CD14-positive monocyte (primary cell): Measurements from ENCODE around the gene LBR. TPM values are rescaled to one million over a fixed set of nuclear protein-coding genes. Genes with fewer than 3 reads are reported as not detected.

Experiments used
- DNase-seq, 3 donors: peaks; one replicate each; pipeline ENCODE4 v3.0.0-alpha.2; 2011 to 2022
- H2AFZ ChIP-seq: 2 replicates; pipeline ENCODE4 v1.6.0; 2012; ENCODE audit warnings: mild to moderate bottlenecking, low read depth, low read length, inconsistent platforms; ENCODE audit not compliant: insufficient read depth, poor library complexity, severe bottlenecking
- H3K27ac ChIP-seq, 2 donors: 1 replicate in 1 of 2; 2 replicates in 1 of 2; pipeline ENCODE4 v1.5.1; 2012 to 2013; ENCODE audit warnings: low read length in 2 of 2, control low read depth in 1 of 2, inconsistent platforms in 1 of 2, low read depth in 1 of 2, mild to moderate bottlenecking in 1 of 2
- H3K27me3 ChIP-seq, 2 donors: one replicate each; pipeline versions ENCODE4 v1.6.0 to v1.6.1; 2011 to 2013; ENCODE audit warnings: low read length in 2 of 2; ENCODE audit not compliant: control insufficient read depth in 2 of 2, insufficient read depth in 2 of 2
- H3K36me3 ChIP-seq, 2 donors: replicated peaks in 1 of 2; 1 replicate in 1 of 2; 2 replicates in 1 of 2; pipeline versions ENCODE4 v1.5.1 to v1.6.1; 2012 to 2013; ENCODE audit warnings: low read length in 2 of 2, control low read depth in 1 of 2, inconsistent platforms in 1 of 2, mild to moderate bottlenecking in 1 of 2; ENCODE audit not compliant: insufficient read depth in 2 of 2, control insufficient read depth in 1 of 2
- H3K4me1 ChIP-seq, 2 donors: 1 replicate in 1 of 2; 2 replicates in 1 of 2; pipeline versions ENCODE4 v1.5.1 to v1.6.1; 2012 to 2013; ENCODE audit warnings: low read length in 2 of 2, control low read depth in 1 of 2, inconsistent platforms in 1 of 2, mild to moderate bottlenecking in 1 of 2, moderate library complexity in 1 of 2; ENCODE audit not compliant: insufficient read depth in 2 of 2, control insufficient read depth in 1 of 2
- H3K4me2 ChIP-seq: replicated peaks from 2 replicates; pipeline ENCODE3; 2012; ENCODE audit warnings: low read length, moderate library complexity, mild to moderate bottlenecking; ENCODE audit not compliant: poor library complexity, severe bottlenecking; ENCODE audit errors: extremely low read depth
- H3K4me3 ChIP-seq, 3 experiments: fragments of 200-600 bp in 1 of 3; sonication (generic) in 1 of 3; replicated peaks in 1 of 3; 1 replicate in 2 of 3; 2 replicates in 1 of 3; pipeline ENCODE4 v1.5.1; 2011 to 2013; ENCODE audit warnings: low read length in 3 of 3, mild to moderate bottlenecking in 3 of 3, control low read depth in 2 of 3, low read depth in 2 of 3, inconsistent platforms in 1 of 3, moderate library complexity in 1 of 3
- H3K79me2 ChIP-seq: 2 replicates; pipeline ENCODE4 v1.6.0; 2012; ENCODE audit warnings: mild to moderate bottlenecking, control low read depth, inconsistent platforms, low read length, moderate library complexity; ENCODE audit not compliant: insufficient read depth
- H3K9ac ChIP-seq: 2 replicates; pipeline ENCODE4 v1.6.0; 2017; ENCODE audit warnings: low read length, mild to moderate bottlenecking; ENCODE audit not compliant: insufficient read depth, poor library complexity, severe bottlenecking
- H3K9me3 ChIP-seq, 2 donors: replicated peaks in 1 of 2; 1 replicate in 1 of 2; 2 replicates in 1 of 2; pipeline versions ENCODE4 v1.5.1 to v1.6.1; 2012 to 2013; ENCODE audit warnings: low read length in 2 of 2, control low read depth in 1 of 2; ENCODE audit not compliant: control insufficient read depth in 1 of 2, insufficient read depth in 1 of 2
- H4K20me1 ChIP-seq: 2 replicates; pipeline ENCODE4 v1.6.0; 2012; ENCODE audit warnings: mild to moderate bottlenecking, low read length, control low read depth, moderate library complexity; ENCODE audit not compliant: insufficient read depth
- H3K27ac Mint-ChIP-seq, 7 donors: one replicate each; pipeline ENCODE4 v1.8.0; 2020; ENCODE audit warnings: mild to moderate bottlenecking in 7 of 7, mixed read lengths in 7 of 7, moderate library complexity in 6 of 7, inconsistent platforms in 2 of 7
- H3K27me3 Mint-ChIP-seq, 3 donors: one replicate each; pipeline ENCODE4 v1.8.0; 2021 to 2022; ENCODE audit warnings: low read depth in 3 of 3, mild to moderate bottlenecking in 3 of 3, mixed read lengths in 3 of 3, moderate library complexity in 3 of 3, inconsistent platforms in 1 of 3
- H3K36me3 Mint-ChIP-seq, 2 donors: one replicate each; pipeline ENCODE4 v1.8.0; 2020; ENCODE audit warnings: mixed read lengths in 2 of 2, inconsistent platforms in 1 of 2, mild to moderate bottlenecking in 1 of 2
- H3K4me1 Mint-ChIP-seq: one replicate; pipeline ENCODE4 v1.8.0; 2020; ENCODE audit warnings: mild to moderate bottlenecking, mixed read lengths
- H3K4me3 Mint-ChIP-seq, 2 donors: one replicate each; pipeline ENCODE4 v1.8.0; 2020; ENCODE audit warnings: mild to moderate bottlenecking in 2 of 2, mixed read lengths in 2 of 2, moderate library complexity in 1 of 2
- H3K9me3 Mint-ChIP-seq, 7 donors: one replicate each; pipeline ENCODE4 v1.8.0; 2020 to 2022; ENCODE audit warnings: mixed read lengths in 7 of 7, mild to moderate bottlenecking in 6 of 7, moderate library complexity in 6 of 7, inconsistent platforms in 2 of 7
- WGBS: methylation state at CpG from one replicate; pipeline ENCODE4 v1.1.5; 2013; ENCODE audit warnings: missing lambda C conversion rate; ENCODE audit not compliant: insufficient coverage; 5-methylcytosine and 5-hydroxymethylcytosine counted together
- intact Hi-C, 2 donors: fragments of 100-400 bp; cut with micrococcal nuclease; formaldehyde crosslinking; loops; one replicate each; pipeline versions ENCODE4 v1.15.0 to v1.15.1; 2023
- polyA plus RNA-seq, 3 donors: library from polyadenylated mRNA; depleted of rRNA in 1 of 3; unstranded in 2 of 3; stranded (reverse) in 1 of 3; fragments of 300-500 nt in 2 of 3; fragments of >200 nt in 1 of 3; fragmentation: Illumina TruSeq in 2 of 3; gene quantifications; 1 replicate in 2 of 3; 2 replicates in 1 of 3; pipeline ENCODE4 v1.2.3, GENCODE V29; 2012 to 2021
- TF ChIP-seq, protein P1 (sequence below): fragments of 200-600 bp; IDR thresholded peaks from one replicate; pipeline ENCODE4 v1.8.0; 2022; ENCODE audit warnings: antibody characterized with exemption, mild to moderate bottlenecking

The LBR gene
- polyA plus RNA-seq, 3 donors: 31.8 to 125 (median 100) TPM

DNA sequence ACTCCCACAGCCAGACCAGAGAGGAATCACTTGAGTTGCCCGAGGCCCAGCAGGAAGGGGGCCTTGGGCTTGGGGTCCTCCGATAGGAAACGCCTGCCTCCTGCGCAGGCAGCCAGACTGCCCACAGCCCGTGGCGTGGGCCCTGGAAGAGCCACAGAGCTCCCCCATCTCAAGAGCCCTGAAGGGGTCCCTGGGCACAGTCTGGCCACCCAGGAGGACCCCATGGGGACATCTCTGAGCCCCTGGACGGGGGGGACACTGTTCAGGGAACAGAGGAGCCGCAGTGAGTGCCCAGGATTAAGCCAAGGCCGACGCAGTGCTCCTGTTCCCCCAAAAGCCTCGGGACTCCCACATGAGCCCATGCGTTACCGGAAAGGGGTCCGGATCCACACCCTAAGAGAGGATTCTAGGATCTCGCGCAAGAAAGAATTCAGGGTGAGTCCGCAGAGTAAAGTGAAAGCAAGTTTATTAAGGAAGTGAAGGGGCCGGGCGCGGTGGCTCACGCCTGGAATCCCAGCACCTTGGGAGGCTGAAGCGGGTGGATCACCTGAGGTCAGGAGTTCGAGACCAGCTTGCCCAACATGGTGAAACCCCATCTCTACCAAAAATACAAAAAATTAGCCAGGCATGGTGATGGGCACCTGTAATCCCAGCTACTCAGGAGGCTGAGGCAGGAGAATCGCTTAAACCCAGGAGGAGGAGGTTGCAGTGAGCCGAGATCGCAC lies 38.1 kb upstream of the LBR start:
- no peak overlapping the region for H2AFZ ChIP-seq
- TF ChIP-seq, protein P1, sequence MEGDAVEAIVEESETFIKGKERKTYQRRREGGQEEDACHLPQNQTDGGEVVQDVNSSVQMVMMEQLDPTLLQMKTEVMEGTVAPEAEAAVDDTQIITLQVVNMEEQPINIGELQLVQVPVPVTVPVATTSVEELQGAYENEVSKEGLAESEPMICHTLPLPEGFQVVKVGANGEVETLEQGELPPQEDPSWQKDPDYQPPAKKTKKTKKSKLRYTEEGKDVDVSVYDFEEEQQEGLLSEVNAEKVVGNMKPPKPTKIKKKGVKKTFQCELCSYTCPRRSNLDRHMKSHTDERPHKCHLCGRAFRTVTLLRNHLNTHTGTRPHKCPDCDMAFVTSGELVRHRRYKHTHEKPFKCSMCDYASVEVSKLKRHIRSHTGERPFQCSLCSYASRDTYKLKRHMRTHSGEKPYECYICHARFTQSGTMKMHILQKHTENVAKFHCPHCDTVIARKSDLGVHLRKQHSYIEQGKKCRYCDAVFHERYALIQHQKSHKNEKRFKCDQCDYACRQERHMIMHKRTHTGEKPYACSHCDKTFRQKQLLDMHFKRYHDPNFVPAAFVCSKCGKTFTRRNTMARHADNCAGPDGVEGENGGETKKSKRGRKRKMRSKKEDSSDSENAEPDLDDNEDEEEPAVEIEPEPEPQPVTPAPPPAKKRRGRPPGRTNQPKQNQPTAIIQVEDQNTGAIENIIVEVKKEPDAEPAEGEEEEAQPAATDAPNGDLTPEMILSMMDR: no peak
- H3K79me2 ChIP-seq: peaks cover 5% of the 10 kb centered on the region
- peak overlapping the region; percentile 95 to 98 (median 98) for H3K27ac Mint-ChIP-seq
- no peak for DNase-seq
- H3K9me3 ChIP-seq: no peaks in the 10 kb centered on the region
- H3K4me1 ChIP-seq: peaks cover 27 to 36% of the 10 kb centered on the region in 2 donors
- no peaks in the 10 kb centered on the region for H3K27me3 ChIP-seq
- H3K4me1 Mint-ChIP-seq: peaks cover 42% of the 10 kb centered on the region
- intact Hi-C loops: loop anchor here in 1 of 2 donors (5.0 kb wide), 1 partner anchor 39 kb away; the partner anchor contains the start of gene LBR
- no peak overlapping the region for H3K4me3 Mint-ChIP-seq
- H3K9ac ChIP-seq: no peak overlapping the region
- H3K9me3 Mint-ChIP-seq: no peaks in the 10 kb centered on the region
- no peaks in the 10 kb centered on the region for H4K20me1 ChIP-seq
- H3K4me2 ChIP-seq: no peak overlapping the region
- H3K4me3 ChIP-seq: no peak overlapping the region
- H3K36me3 ChIP-seq: no peaks in the 10 kb centered on the region
- H3K27me3 Mint-ChIP-seq: no peaks in the 10 kb centered on the region
- H3K27ac ChIP-seq: no peak overlapping the region
- WGBS: 89% methylated on average over 11 of the region's 26 CpGs
- H3K36me3 Mint-ChIP-seq: peaks cover 3% of the 10 kb centered on the region in 2 donors

- Mint-ChIP-seq H3K36me3 (peaks cover 3% of the 10 kb centered on the region in 2 donors), H3K9me3 (no peaks in the 10 kb centered on the region), H3K27ac (peak overlapping the region in 5 of 7 donors; percentile 11 to 73 (median 66)), H3K4me3 (no peak overlapping the region), H3K4me1 (peaks cover 48% of the 10 kb centered on the region), H3K27me3 (no peaks in the 10 kb centered on the region)
- Histone ChIP-seq H3K4me3 (no peak overlapping the region), H3K36me3 (no peaks in the 10 kb centered on the region), H3K27ac (no peak overlapping the region), H3K9me3 (no peaks in the 10 kb centered on the region), H3K79me2 (peaks cover 5% of the 10 kb centered on the region), H3K9ac (no peak overlapping the region), H2AFZ (no peak overlapping the region), H3K4me1 (peaks cover 27 to 36% of the 10 kb centered on the region in 2 donors), H4K20me1 (no peaks in the 10 kb centered on the region), H3K4me2 (no peak overlapping the region), H3K27me3 (no peaks in the 10 kb centered on the region)
- WGBS: 72% methylated on average over 15 of the region's 15 CpGs
- TF ChIP-seq, protein P1: no peak
- intact Hi-C loops: loop anchor here in 1 of 2 donors (5.0 kb wide), 1 partner anchor 38 kb away; the partner anchor contains the start of gene LBR
- DNase-seq: no peak
Measured at GRCh38 chr1:225464851-225465792, 37.3 kb upstream of the LBR start.
